ENCODE measurements around the gene GLRA1. TPM values are rescaled to one million over a fixed set of nuclear protein-coding genes. Genes with fewer than 3 reads are reported as not detected.

GLRA1 gene
- total RNA-seq, 1 experiment from 2014 or later = not detected

GRCh38 chr5:151800532-151800931 lies 124.1 kb downstream of the GLRA1 start:
- no TSS peak for BruUV-seq (replicated peaks)
- no peak for TF ChIP-seq CTCF (IDR thresholded peaks at IDR 0.05; ENCODE audit: unreplicated experiment)
- H3K27ac Mint-ChIP-seq (ENCODE audit: unreplicated experiment) = no peak overlapping the region
- no peaks in the 10 kb centered on the region for H3K27me3 Mint-ChIP-seq (ENCODE audit: unreplicated experiment)
- H3K4me1 Mint-ChIP-seq (ENCODE audit: low read depth, unreplicated experiment) = peaks cover 9% of the 10 kb centered on the region
- H3K4me3 Mint-ChIP-seq (ENCODE audit: low read depth, unreplicated experiment) = no peak overlapping the region
- no peaks in the 10 kb centered on the region for H3K9me3 Mint-ChIP-seq (ENCODE audit: low read depth, unreplicated experiment)
- intact Hi-C loops (cut with micrococcal nuclease; ENCODE audit: unreplicated experiment) = no loop called here
- H3K36me3 Mint-ChIP-seq (ENCODE audit: insufficient read depth, unreplicated experiment) = peaks cover 91% of the 10 kb centered on the region
- CTCF ChIA-PET = interaction anchor here (0.7 kb wide), 1 partner anchor 1628 kb away, joined by 3 read pairs; no protein-coding TSS in a partner anchor
- DNase-seq = no peak

- no peak for DNase-seq
- CTCF ChIA-PET = no interaction called here
- Mint-ChIP-seq H3K36me3 (ENCODE audit: insufficient read depth, unreplicated experiment) (peaks cover 91% of the 10 kb centered on the region), H3K27ac (ENCODE audit: unreplicated experiment) (peak overlapping the region; percentile 17), H3K4me1 (ENCODE audit: low read depth, unreplicated experiment) (peaks cover 9% of the 10 kb centered on the region), H3K27me3 (ENCODE audit: unreplicated experiment) (no peaks in the 10 kb centered on the region), H3K9me3 (ENCODE audit: low read depth, unreplicated experiment) (no peaks in the 10 kb centered on the region), H3K4me3 (ENCODE audit: low read depth, unreplicated experiment) (no peak overlapping the region)
- intact Hi-C loops (cut with micrococcal nuclease; ENCODE audit: unreplicated experiment) = no loop called here
- no TSS peak for BruUV-seq (replicated peaks)
- TF ChIP-seq CTCF (IDR thresholded peaks at IDR 0.05; ENCODE audit: unreplicated experiment) = no peak
These were observed 125.2 kb downstream of the GLRA1 start for GRCh38 chr5:151799407-151799806.

GRCh38 chr5:151798674-151799073 lies 126.0 kb downstream of the GLRA1 start:
- Mint-ChIP-seq H3K4me1 (ENCODE audit: low read depth, unreplicated experiment) (peaks cover 9% of the 10 kb centered on the region), H3K4me3 (ENCODE audit: low read depth, unreplicated experiment) (no peak overlapping the region), H3K9me3 (ENCODE audit: low read depth, unreplicated experiment) (no peaks in the 10 kb centered on the region), H3K36me3 (ENCODE audit: insufficient read depth, unreplicated experiment) (peaks cover 91% of the 10 kb centered on the region), H3K27ac (ENCODE audit: unreplicated experiment) (peak overlapping the region; percentile 13), H3K27me3 (ENCODE audit: unreplicated experiment) (no peaks in the 10 kb centered on the region)
- no peak for TF ChIP-seq CTCF (IDR thresholded peaks at IDR 0.05; ENCODE audit: unreplicated experiment)
- no peak for DNase-seq
- no TSS peak for BruUV-seq (replicated peaks)
- CTCF ChIA-PET = interaction anchor here (0.8 kb wide), 1 partner anchor 26 kb away, joined by 4 read pairs; no protein-coding TSS in a partner anchor
- intact Hi-C loops (cut with micrococcal nuclease; ENCODE audit: unreplicated experiment) = no loop called here

- intact Hi-C loops (cut with micrococcal nuclease; ENCODE audit: unreplicated experiment) = no loop called here
- Mint-ChIP-seq H3K4me1 (ENCODE audit: low read depth, unreplicated experiment) (peaks cover 9% of the 10 kb centered on the region), H3K9me3 (ENCODE audit: low read depth, unreplicated experiment) (no peaks in the 10 kb centered on the region), H3K27ac (ENCODE audit: unreplicated experiment) (no peak overlapping the region), H3K36me3 (ENCODE audit: insufficient read depth, unreplicated experiment) (peaks cover 92% of the 10 kb centered on the region), H3K27me3 (ENCODE audit: unreplicated experiment) (no peaks in the 10 kb centered on the region), H3K4me3 (ENCODE audit: low read depth, unreplicated experiment) (no peak overlapping the region)
- CTCF ChIA-PET = no interaction called here
- BruUV-seq (replicated peaks) = no TSS peak
- TF ChIP-seq CTCF (IDR thresholded peaks at IDR 0.05; ENCODE audit: unreplicated experiment) = no peak
- DNase-seq = no peak
These were observed 129.2 kb downstream of the GLRA1 start for GRCh38 chr5:151795426-151795825.

Measured in Calu3 (cell line).